Retinal pigment epithelial cell (primary cell): Measurements from ENCODE around the gene KCNK13.
"Not testable (repeated sequence)": the region's sequence is repeated elsewhere in the genome, so short reads cannot be mapped to it uniquely, and the experiment has no call there.

Source experiments
- DNase-seq: peaks from one replicate; pipeline ENCODE4 v3.0.0-alpha.2; 2010; ENCODE audit warnings: low read depth
- H3K4me3 ChIP-seq: 2 replicates; pipeline ENCODE4 v1.5.1; 2011; ENCODE audit warnings: mild to moderate bottlenecking, low read length, control low read depth, moderate library complexity
- CTCF ChIP-seq: conservative IDR thresholded peaks from 2 replicates; pipeline ENCODE4 v1.5.1; 2011; ENCODE audit warnings: low read depth, low read length, control low read depth, inconsistent platforms

The KCNK13 gene

DNA sequence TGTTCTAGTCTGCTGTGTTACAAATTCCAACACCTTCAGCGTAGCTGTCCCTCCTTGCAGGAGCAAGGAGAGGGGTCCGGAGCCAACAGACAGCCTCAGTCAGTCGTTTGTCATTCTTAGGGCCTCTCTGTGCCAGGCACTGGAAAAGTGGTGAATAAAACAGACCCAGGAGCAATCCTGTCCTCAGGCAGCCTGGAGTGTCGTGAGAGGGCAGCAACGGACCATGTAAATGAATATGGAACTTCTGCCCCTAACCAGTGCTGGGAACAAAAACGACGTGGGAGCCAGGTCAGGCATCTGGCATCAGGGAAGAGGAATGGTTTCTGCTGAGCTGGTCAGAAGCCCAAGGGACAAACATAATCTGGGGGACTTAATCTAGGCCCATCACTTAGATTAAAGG lies 129.8 kb downstream of the KCNK13 start:
- TF ChIP-seq CTCF, result no peak
- no peak for DNase-seq
- H3K4me3 ChIP-seq, result no peak overlapping the region

- DNase-seq, result no peak
- H3K4me3 ChIP-seq, result no peak overlapping the region
- peak; percentile 38 for TF ChIP-seq CTCF
Observed at GRCh38 chr14:90193925-90194324, 132.1 kb downstream of the KCNK13 start.

DNA sequence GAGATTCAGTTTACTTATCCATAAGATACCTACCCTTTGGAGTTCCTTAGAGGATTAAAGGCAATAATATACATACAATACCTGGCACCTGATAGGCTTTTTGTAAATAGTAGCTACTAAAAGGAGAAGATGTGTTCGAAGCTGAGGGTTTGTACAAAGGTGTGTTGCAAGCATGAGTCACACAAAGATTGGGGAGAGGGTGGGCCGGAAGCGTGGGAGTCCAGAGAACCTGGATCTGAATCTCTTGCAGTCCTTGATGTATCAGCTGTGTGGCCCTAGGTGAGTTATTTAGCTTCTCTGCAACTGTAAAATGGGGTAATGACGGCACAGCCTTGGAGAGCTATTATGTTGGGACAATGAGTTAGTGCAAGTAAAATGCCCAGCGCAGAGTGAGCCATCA lies 132.9 kb downstream of the KCNK13 start:
- no peak for TF ChIP-seq CTCF
- no peak for DNase-seq

DNA sequence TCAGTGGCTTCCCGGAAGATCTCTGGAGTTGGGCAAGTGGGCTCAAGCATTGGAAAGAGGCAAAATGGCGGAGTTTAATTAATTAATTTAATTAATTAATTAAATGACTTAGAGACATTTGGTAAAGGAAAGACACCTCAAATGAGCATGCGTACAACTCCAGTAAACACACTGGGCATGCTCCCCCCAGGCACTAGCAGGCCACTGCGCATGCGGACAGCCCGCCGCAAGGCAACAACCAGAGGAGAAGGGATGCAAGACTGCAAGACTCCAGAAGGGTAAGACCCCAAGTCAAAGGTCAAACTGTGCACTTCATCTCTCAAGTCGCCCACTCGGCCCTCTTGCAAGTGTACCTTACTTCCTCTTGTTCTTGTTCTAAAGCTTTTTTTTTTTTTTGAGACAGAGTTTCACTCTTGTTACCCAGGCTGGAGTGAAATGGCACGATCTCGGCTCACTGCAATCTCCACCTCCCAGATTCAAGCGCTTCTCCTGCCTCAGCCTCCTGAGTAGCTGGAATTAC lies 136.8 kb downstream of the KCNK13 start:
- H3K4me3 ChIP-seq, result no peak overlapping the region
- no peak for TF ChIP-seq CTCF
- no peak for DNase-seq

More for the DNA sequence above, 132.9 kb downstream of the KCNK13 start:
- H3K4me3 ChIP-seq, result no peak overlapping the region

DNA sequence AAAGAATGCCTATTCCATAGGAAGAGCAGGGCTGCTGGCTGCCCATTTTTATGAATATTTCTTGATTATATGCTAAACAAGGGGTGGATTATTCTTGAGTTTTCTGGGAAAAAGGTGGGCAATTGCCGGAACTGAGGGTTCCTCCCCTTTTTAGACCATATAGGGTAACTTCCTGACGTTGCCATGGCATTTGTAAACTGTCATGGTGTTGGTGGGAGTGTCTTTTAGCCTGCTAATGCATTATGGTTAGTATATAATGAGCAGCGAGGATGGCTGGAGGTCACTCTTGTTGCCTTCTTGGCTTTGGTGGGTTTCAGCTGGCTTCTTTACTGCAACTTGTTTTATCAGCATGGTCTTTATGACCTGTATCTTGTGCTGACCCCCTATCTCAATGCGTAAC lies 138.8 kb downstream of the KCNK13 start:
- not testable (repeated sequence) for H3K4me3 ChIP-seq, DNase-seq

GRCh38 chr14:90201344-90201743 lies 139.6 kb downstream of the KCNK13 start:
- TF ChIP-seq CTCF, result no peak
- DNase-seq, result no peak
- H3K4me3 ChIP-seq, result no peak overlapping the region

DNA sequence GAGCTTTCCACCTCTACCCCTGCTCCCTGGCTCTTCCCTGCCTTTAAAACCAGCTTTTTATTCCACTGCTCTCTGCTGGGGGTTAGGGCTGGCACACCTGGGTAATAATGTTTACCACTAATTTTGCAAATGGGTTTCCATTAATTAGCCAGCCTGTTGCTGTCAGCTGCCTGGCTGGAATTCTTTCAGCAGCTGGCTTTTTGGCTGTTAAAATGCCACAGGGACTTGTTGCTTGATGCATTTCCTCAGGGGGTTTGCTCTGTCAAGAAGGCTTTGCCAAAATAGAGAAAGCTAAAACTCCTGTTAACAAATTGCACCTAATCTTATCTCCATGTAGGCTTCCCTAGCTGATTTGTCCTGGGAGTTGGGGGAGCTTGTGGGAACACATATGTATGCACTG lies 142.7 kb downstream of the KCNK13 start:
- no peak overlapping the region for H3K4me3 ChIP-seq
- DNase-seq, result no peak
- TF ChIP-seq CTCF, result no peak
